ENCODE measurements around the gene MTCL1. TPM values are rescaled to one million over a fixed set of nuclear protein-coding genes. Genes with fewer than 3 reads are reported as not detected.

MTCL1 gene
- total and polyA plus RNA-seq, 10 of the 15 experiments (the other 5 are each of a cell fraction or from before 2014, with no cell fraction given) = 0.03 to 0.36 (median 0.13) TPM; not detected in 4

GRCh38 chr18:8806100-8806797 lies 100.9 kb downstream of the MTCL1 start:
- no peak overlapping the region for H3K27ac ChIP-seq (ENCODE audit: control insufficient read depth, insufficient read depth)
- H3K4me2 ChIP-seq (ENCODE audit: control insufficient read depth, insufficient read depth) = no peak overlapping the region
- no peaks in the 10 kb centered on the region for H4K20me1 ChIP-seq (ENCODE audit: control insufficient read depth, insufficient read depth)
- H3K4me1 ChIP-seq (ENCODE audit: control insufficient read depth, insufficient read depth, low read length) = no peaks in the 10 kb centered on the region
- SMC1A ChIA-PET (ENCODE audit: uncharacterized antibody, unreplicated experiment) = interaction anchor here (0.6 kb wide), 1 partner anchor 66 kb away, joined by 3 read pairs; no protein-coding TSS in a partner anchor
- no peak for FAIRE-seq
- CTCF ChIA-PET = no interaction called here
- TF ChIP-seq MEF2A (IDR thresholded peaks at IDR 0.05; ENCODE audit: insufficient read depth, low read depth, low read length) (no peak), PML (IDR thresholded peaks at IDR 0.05; ENCODE audit: low read length) (no peak), FOXM1 (IDR thresholded peaks at IDR 0.05; ENCODE audit: low read depth, low read length) (no peak), TCF12 (IDR thresholded peaks at IDR 0.05; ENCODE audit: low read depth, low read length) (no peak)
- BruUV-seq (replicated peaks) = no TSS peak
- H3K79me2 ChIP-seq (ENCODE audit: control insufficient read depth, insufficient read depth, low read length) = no peaks in the 10 kb centered on the region
- POLR2A ChIA-PET = no interaction called here
- no peaks in the 10 kb centered on the region for H3K36me3 ChIP-seq (ENCODE audit: control insufficient read depth in 2 of 2, insufficient read depth in 2 of 2, low read length in 1 of 2)
- H3K27me3 ChIP-seq (replicated peaks in 1 of 2; ENCODE audit: control insufficient read depth in 2 of 2, insufficient read depth in 2 of 2, low read length in 1 of 2) = no peaks in the 10 kb centered on the region; a peak in 2 of 4 replicates
- RAD21 ChIA-PET (ENCODE audit: unreplicated experiment) = no interaction called here
- no peak overlapping the region for H2AFZ ChIP-seq (ENCODE audit: control insufficient read depth, low read depth, low read length)
- no peak for DNase-seq (ENCODE audit: low read depth, low spot score)
- no peak for ATAC-seq
- WGBS (ENCODE audit: insufficient coverage, insufficient replicate concordance, low lambda C conversion rate, missing lambda C conversion rate) = 49% methylated on average over 5 of the region's 6 CpGs
- no peak overlapping the region for H3K4me3 ChIP-seq
- in situ Hi-C loops (cut with MboI) (no loop called here), intact Hi-C loops (cut with micrococcal nuclease; ENCODE audit: unreplicated experiment) (no loop called here)
- no peak overlapping the region for H3K9ac ChIP-seq (ENCODE audit: control insufficient read depth, insufficient read depth, low read length)
- H3K9me3 ChIP-seq (replicated peaks; ENCODE audit: control insufficient read depth, insufficient read depth, low read length) = no peaks in the 10 kb centered on the region

DNA sequence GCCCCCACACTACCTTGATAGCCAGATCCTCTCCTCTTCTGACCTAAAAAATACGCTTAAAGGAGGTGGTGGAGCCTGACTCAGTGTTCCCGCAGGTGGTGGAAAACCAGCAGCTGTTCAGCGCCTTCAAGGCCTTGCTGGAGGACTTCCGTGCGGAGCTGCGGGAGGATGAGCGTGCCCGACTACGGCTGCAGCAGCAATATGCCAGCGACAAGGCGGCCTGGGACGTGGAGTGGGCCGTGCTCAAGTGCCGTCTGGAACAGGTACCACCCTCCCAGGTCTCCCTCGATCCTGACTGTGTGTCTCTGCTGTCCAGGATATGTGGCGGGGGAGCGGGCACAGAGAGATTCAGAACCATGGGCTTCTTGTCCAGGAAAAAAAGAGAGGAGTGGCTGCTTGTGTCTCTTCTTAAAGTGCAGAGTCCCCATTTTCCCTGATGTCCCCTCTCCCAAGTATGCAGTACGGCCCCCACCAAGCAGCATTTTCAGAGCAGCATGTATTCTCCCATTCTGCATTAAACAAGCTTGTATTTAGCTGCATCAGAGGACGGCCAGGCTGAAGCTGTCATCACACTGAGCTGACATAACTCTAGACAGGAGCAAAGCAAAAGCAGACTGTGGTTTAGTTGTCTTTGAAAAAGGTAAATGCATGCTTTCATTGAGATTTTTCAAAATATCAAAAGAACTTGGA lies 101.6 kb downstream of the MTCL1 start:
- H3K4me2 ChIP-seq (ENCODE audit: control insufficient read depth, insufficient read depth) = no peak overlapping the region
- H3K27ac ChIP-seq (ENCODE audit: control insufficient read depth, insufficient read depth) = no peak overlapping the region
- H3K79me2 ChIP-seq (ENCODE audit: control insufficient read depth, insufficient read depth, low read length) = no peaks in the 10 kb centered on the region
- no peaks in the 10 kb centered on the region for H4K20me1 ChIP-seq (ENCODE audit: control insufficient read depth, insufficient read depth)
- no peak for FAIRE-seq
- no peak for ATAC-seq
- H3K4me3 ChIP-seq = no peak overlapping the region
- intact Hi-C loops (cut with micrococcal nuclease; ENCODE audit: unreplicated experiment) = no loop called here
- RAD21 ChIA-PET (ENCODE audit: unreplicated experiment) = no interaction called here
- no peaks in the 10 kb centered on the region for H3K9me3 ChIP-seq (replicated peaks; ENCODE audit: control insufficient read depth, insufficient read depth, low read length)
- no TSS peak for BruUV-seq (replicated peaks)
- no peak overlapping the region for H2AFZ ChIP-seq (ENCODE audit: control insufficient read depth, low read depth, low read length)
- CTCF ChIA-PET = no interaction called here
- H3K9ac ChIP-seq (ENCODE audit: control insufficient read depth, insufficient read depth, low read length) = no peak overlapping the region
- WGBS (ENCODE audit: insufficient coverage, insufficient replicate concordance, low lambda C conversion rate, missing lambda C conversion rate) = 59% methylated on average over 19 of the region's 19 CpGs
- no peaks in the 10 kb centered on the region; a peak in 2 of 4 replicates for H3K27me3 ChIP-seq (replicated peaks in 1 of 2; ENCODE audit: control insufficient read depth in 2 of 2, insufficient read depth in 2 of 2, low read length in 1 of 2)
- H3K4me1 ChIP-seq (ENCODE audit: control insufficient read depth, insufficient read depth, low read length) = no peaks in the 10 kb centered on the region
- no peak for DNase-seq (ENCODE audit: low read depth, low spot score)
- POLR2A ChIA-PET = no interaction called here
- SMC1A ChIA-PET (ENCODE audit: uncharacterized antibody, unreplicated experiment) = no interaction called here
- in situ Hi-C loops (cut with MboI) = no loop called here
- no peaks in the 10 kb centered on the region for H3K36me3 ChIP-seq (ENCODE audit: control insufficient read depth in 2 of 2, insufficient read depth in 2 of 2, low read length in 1 of 2)
- TF ChIP-seq SPI1 (IDR thresholded peaks at IDR 0.05; ENCODE audit: borderline replicate concordance, insufficient read depth, low read depth, low read length) (no peak), POLR2A (IDR thresholded peaks at IDR 0.05; ENCODE audit: low read depth, low read length) (no peak), ZSCAN29 (IDR thresholded peaks at IDR 0.05) (no peak), SMAD5 (IDR thresholded peaks at IDR 0.05; ENCODE audit: low read depth) (no peak), HSF1 (IDR thresholded peaks at IDR 0.05; ENCODE audit: low read depth, low read length) (no peak), IRF4 (IDR thresholded peaks at IDR 0.05; ENCODE audit: low read depth, low read length) (no peak), MEF2A (IDR thresholded peaks at IDR 0.05; ENCODE audit: insufficient read depth, low read depth, low read length) (no peak), SUPT20H (IDR thresholded peaks at IDR 0.05; ENCODE audit: borderline replicate concordance, control insufficient read depth, low read depth, low read length) (no peak), ZNF592 (IDR thresholded peaks at IDR 0.05) (no peak)

All from GM12878 (cell line).